SU-DHL-6 (cell line): Measurements from ENCODE around the gene FBXO24.

ENCODE experiments used
- H2AFZ ChIP-seq: fragments of 200-600 bp; sonication (generic); 2 replicates; pipeline ENCODE4 v1.6.1; 2014; ENCODE audit warnings: low read depth, mild to moderate bottlenecking, moderate library complexity, mixed read lengths, antibody characterized with exemption, low read length; ENCODE audit not compliant: severe bottlenecking
- H3F3A ChIP-seq: fragments of 200-600 bp; shearing (Covaris generic); 2 replicates; pipeline ENCODE4 v1.6.0; 2016; ENCODE audit warnings: antibody characterized with exemption, mild to moderate bottlenecking; ENCODE audit not compliant: insufficient read depth
- H3K27ac ChIP-seq: fragments of 200-600 bp; sonication (generic); 2 replicates; pipeline ENCODE4 v1.5.1; 2016; ENCODE audit warnings: low read depth, mild to moderate bottlenecking, low read length, moderate library complexity, mixed read lengths
- H3K27me3 ChIP-seq: fragments of 200-600 bp; sonication (generic), shearing (Covaris generic); 2 replicates; pipeline ENCODE4 v1.6.0; 2014; ENCODE audit warnings: mild to moderate bottlenecking, low read length
- H3K36me3 ChIP-seq: fragments of 200-600 bp; sonication (generic); 2 replicates; pipeline ENCODE4 v1.6.1; 2014; ENCODE audit warnings: mild to moderate bottlenecking, low read length, mixed read lengths
- H3K4me2 ChIP-seq: fragments of 300-600, 200-600 bp; shearing (Covaris generic), sonication (generic); 2 replicates; pipeline ENCODE4 v1.6.0; 2014; ENCODE audit warnings: low read length, low read depth, mild to moderate bottlenecking; ENCODE audit not compliant: poor library complexity, severe bottlenecking
- H3K4me3 ChIP-seq: fragments of 200-600 bp; sonication (generic); 2 replicates; pipeline ENCODE4 v1.5.1; 2014; ENCODE audit warnings: antibody characterized with exemption, low read length, mild to moderate bottlenecking, mixed read lengths; ENCODE audit not compliant: insufficient read depth, poor library complexity, severe bottlenecking
- H3K79me2 ChIP-seq: fragments of 200-600 bp; sonication (generic); 2 replicates; pipeline ENCODE4 v1.6.1; 2014; ENCODE audit warnings: mild to moderate bottlenecking, low read length, moderate library complexity; ENCODE audit not compliant: insufficient read depth
- H3K9ac ChIP-seq: fragments of 200-600 bp; sonication (generic); 2 replicates; pipeline ENCODE4 v1.7.0; 2014; ENCODE audit warnings: mild to moderate bottlenecking, low read length
- H3K9me2 ChIP-seq: fragments of 200-600 bp; sonication (generic); replicated peaks from 2 replicates; pipeline ENCODE4 v1.6.1; 2014; ENCODE audit warnings: low read length; ENCODE audit not compliant: insufficient read depth
- H3K9me3 ChIP-seq: fragments of 200-600 bp; sonication (generic); 2 replicates; pipeline ENCODE4 v1.6.1; 2014; ENCODE audit warnings: low read length, mixed read lengths; ENCODE audit not compliant: insufficient read depth
- H4K20me1 ChIP-seq: fragments of 200-600 bp; sonication (generic); 2 replicates; pipeline ENCODE4 v1.6.1; 2014; ENCODE audit warnings: low read depth, mild to moderate bottlenecking, antibody characterized with exemption, low read length, moderate library complexity, mixed read lengths
- CTCF ChIP-seq: fragments of 200-600 bp; sonication (generic); IDR thresholded peaks from one replicate; pipeline ENCODE4 v1.5.1; 2017; ENCODE audit warnings: antibody characterized with exemption, mild to moderate bottlenecking, low read length, moderate library complexity; ENCODE audit not compliant: insufficient read depth, poor library complexity, severe bottlenecking
- EZH2phosphoT487 ChIP-seq: fragments of 200-600 bp; sonication (generic), shearing (Covaris generic); conservative IDR thresholded peaks from 2 replicates; pipeline ENCODE4 v1.6.1; 2018; ENCODE audit warnings: mild to moderate bottlenecking, antibody characterized with exemption, low read length, moderate library complexity, mixed read lengths

The FBXO24 gene

GRCh38 chr7:100584683-100585510, 1.2 kb upstream of the FBXO24 start:
- no peak overlapping the region for H2AFZ ChIP-seq
- peaks cover 9% of the 10 kb centered on the region; the same call in 1 of the 2 replicates for H3F3A ChIP-seq
- no peaks in the 10 kb centered on the region for H3K36me3 ChIP-seq
- H3K4me2 ChIP-seq: peak overlapping the region; percentile 76
- H4K20me1 ChIP-seq: no peaks in the 10 kb centered on the region
- H3K9me2 ChIP-seq: no peaks in the 10 kb centered on the region
- H3K9ac ChIP-seq: peak overlapping the region; percentile 81
- TF ChIP-seq CTCF (no peak), EZH2phosphoT487 (no peak)
- peak overlapping the region; percentile 80 for H3K27ac ChIP-seq
- peaks cover 19% of the 10 kb centered on the region for H3K79me2 ChIP-seq
- peak overlapping the region; percentile 76 for H3K4me3 ChIP-seq
- no peaks in the 10 kb centered on the region for H3K27me3 ChIP-seq
- H3K9me3 ChIP-seq: no peaks in the 10 kb centered on the region

GRCh38 chr7:100585511-100586265, 440 bp upstream of the FBXO24 start, which contains the start of gene LRCH4:
Gene LRCH4 (minus strand): TSS chr7:100586129. CDS start chr7:100586100, 29 bp downstream.
- TF ChIP-seq EZH2phosphoT487 (no peak), CTCF (no peak)
- Histone ChIP-seq H3F3A (peaks cover 9% of the 10 kb centered on the region; the same call in 1 of the 2 replicates), H3K9me2 (no peaks in the 10 kb centered on the region), H3K79me2 (peaks cover 19% of the 10 kb centered on the region), H3K4me2 (peak within 1 kb of the TSS; percentile 77), H3K27me3 (no peaks in the 10 kb centered on the region), H3K9ac (peak within 1 kb of the TSS; percentile 81), H4K20me1 (no peaks in the 10 kb centered on the region), H3K27ac (peak within 1 kb of the TSS; percentile 80), H2AFZ (peak within 1 kb of the TSS; percentile 90), H3K4me3 (peak within 1 kb of the TSS; percentile 78), H3K36me3 (no peaks in the 10 kb centered on the region), H3K9me3 (no peaks in the 10 kb centered on the region)

GRCh38 chr7:100588438-100588837, 2.3 kb downstream of the FBXO24 start:
- peak; percentile 33 for TF ChIP-seq CTCF
- no peak for TF ChIP-seq EZH2phosphoT487
- no peaks in the 10 kb centered on the region for H3K27me3 ChIP-seq
- no peaks in the 10 kb centered on the region for H3K9me3 ChIP-seq
- H3K79me2 ChIP-seq: peaks cover 15% of the 10 kb centered on the region
- no peaks in the 10 kb centered on the region for H3K9me2 ChIP-seq
- H3F3A ChIP-seq: peaks cover 6% of the 10 kb centered on the region; the same call in 1 of the 2 replicates
- H3K4me3 ChIP-seq: no peak overlapping the region
- no peaks in the 10 kb centered on the region for H3K36me3 ChIP-seq
- H3K4me2 ChIP-seq: no peak overlapping the region
- H4K20me1 ChIP-seq: no peaks in the 10 kb centered on the region
- H3K9ac ChIP-seq: no peak overlapping the region
- no peak overlapping the region for H2AFZ ChIP-seq
- no peak overlapping the region for H3K27ac ChIP-seq
